ENCODE results near the gene LBR.

GRCh38 chr1:225467193-225468020 is 39.6 kb upstream of the LBR start:
- no peak for TF ChIP-seq CTCF (IDR thresholded peaks at IDR 0.05)
- TF ChIP-seq POLR2A (IDR thresholded peaks at IDR 0.05), result no peak
- TF ChIP-seq EP300 (IDR thresholded peaks at IDR 0.05), result no peak

Data from ovary (tissue), 3 donors.